ENCODE data around the gene PRDM9.

Gene PRDM9

GRCh38 chr5:23528677-23529076, 21.3 kb downstream of the PRDM9 start:
- no peak for DNase-seq

GRCh38 chr5:23530571-23530970, 23.2 kb downstream of the PRDM9 start:
- no peak for DNase-seq

DNA sequence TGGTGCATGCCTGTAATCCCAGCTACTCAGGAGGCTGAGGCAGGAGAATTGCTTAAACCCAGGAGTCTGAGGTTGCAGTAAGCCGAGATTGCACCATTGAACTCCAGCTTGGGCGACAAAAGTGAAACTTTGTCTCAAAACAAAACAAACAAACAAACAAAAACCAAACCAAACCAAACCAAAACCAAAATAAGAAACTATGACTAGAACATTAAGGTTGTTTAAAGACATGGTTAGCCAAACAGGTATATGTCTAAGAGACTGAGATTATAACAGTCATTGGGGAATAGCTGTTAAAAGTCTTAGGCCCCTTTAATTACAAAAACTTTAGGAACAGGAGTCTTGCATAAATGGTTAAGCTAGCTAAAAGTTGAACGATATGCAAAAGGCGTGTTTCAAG, 63.6 kb downstream of the PRDM9 start:
- DNase-seq, result no peak
